SHP77 (cell line): Measurements from ENCODE around the gene FAM170A.

Experiments
- DNase-seq, 2 experiments: peaks; one replicate each; lab custom pipeline; 2025; lab: John Stamatoyannopoulos, UW

Gene FAM170A, protein sequence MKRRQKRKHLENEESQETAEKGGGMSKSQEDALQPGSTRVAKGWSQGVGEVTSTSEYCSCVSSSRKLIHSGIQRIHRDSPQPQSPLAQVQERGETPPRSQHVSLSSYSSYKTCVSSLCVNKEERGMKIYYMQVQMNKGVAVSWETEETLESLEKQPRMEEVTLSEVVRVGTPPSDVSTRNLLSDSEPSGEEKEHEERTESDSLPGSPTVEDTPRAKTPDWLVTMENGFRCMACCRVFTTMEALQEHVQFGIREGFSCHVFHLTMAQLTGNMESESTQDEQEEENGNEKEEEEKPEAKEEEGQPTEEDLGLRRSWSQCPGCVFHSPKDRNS

DNA sequence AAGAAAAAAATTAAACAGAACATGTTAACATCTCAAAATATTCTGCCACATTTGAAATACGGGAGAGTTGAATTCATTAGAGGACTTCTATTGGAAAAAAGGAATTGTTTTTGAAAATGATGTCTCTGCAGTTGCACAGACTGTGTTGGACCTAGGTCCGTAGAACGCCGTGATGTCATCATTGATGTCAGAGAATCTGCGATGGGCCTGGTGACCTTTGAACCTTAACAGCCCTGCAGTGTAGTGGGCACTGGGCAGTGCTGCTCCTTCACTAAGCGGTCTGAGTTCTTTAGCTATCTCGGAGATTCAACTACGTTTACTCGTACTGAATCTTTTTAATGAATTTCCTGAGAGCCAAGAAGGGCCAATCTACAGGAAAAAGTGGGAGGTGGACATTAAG lies at the start of gene FAM170A:
FAM170A (plus strand) TSS at position 220 of the 400 bp plus-strand sequence. CDS start 211 bp downstream, outside the sequence.
- no peak for DNase-seq

DNA sequence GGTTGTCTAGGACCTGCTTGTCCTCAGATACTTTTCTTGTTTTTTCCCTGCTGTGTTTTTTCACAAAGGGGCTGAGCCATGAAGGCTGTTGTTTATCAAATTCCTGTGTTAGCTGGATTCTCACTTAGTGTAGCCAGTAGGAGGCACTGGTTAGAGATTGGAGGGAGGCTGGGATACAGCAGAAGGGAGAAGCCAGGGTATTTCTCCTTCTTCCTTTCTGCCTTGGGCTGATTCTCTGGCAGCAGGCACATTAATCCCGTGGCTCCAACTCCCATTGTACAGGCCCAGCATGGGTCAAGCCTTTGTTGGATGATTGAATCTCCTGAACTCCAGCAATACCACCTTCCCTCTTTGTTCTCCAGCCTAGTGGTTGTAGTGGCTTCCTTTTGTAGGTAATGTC lies 46.4 kb upstream of the FAM170A start:
- DNase-seq: no peak

DNA sequence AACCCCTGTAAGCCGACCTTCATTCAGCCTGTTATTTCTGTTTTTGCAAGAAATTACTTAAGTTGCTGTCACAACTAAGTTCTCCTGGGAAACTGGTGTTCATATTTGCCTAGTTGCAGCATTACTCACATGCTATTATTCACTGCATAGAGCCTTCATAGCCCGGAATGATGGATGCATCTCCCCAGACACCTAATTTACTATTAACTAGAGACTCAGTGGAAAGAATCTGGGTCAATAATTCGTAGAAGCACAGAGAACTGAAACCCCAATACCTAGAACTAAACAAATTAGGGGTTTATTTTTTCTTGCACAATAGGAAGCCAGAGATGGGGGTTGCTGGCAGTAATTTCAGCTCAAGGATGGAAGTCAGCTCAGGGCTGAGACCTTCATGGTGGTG lies 45.7 kb upstream of the FAM170A start:
- no peak for DNase-seq

DNA sequence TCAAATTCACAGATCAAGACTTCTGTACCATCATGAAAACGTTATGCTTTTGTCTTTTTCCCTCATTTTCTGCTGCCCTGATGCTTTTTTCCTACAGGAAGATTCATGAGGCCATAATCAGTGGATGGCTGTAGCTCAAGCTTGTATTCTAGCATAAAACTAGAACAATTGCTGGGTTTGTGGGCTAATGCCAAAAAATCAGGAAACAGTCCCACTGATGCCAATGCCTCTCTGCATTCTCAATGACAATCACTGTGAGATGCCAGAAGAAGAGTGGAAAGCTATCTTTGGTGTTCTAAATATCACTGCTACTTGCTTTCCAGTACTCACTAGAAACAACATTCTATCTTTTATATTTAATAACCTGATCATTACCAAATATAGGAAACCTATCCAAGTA lies 33.3 kb upstream of the FAM170A start:
- no peak for DNase-seq

DNA sequence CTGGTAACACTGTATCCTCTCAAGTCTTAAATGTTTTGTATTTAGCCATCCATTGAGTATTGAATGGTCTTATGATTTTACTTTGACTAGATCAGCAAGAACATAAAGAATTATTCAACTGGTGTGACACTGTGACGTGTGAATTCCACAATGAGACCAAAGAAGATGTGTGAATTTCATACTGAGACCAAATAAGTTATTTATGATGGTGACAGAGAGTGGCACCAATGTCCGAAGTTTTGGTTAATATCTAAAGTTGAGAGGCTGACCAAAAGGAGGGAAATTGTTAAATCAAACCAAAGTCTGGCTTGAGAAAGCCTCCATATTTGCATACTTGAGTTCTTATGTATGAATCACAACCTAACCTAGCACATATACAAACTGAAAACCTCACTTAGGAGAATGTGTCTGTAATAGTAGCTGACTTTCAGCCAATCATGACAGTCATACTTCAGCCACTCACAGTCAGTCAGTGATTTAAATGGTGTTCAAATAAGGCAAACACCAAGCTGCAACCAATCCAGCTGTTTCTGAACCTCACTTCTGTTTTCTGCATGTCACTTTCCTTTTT lies 31.5 kb upstream of the FAM170A start:
- no peak for DNase-seq

DNA sequence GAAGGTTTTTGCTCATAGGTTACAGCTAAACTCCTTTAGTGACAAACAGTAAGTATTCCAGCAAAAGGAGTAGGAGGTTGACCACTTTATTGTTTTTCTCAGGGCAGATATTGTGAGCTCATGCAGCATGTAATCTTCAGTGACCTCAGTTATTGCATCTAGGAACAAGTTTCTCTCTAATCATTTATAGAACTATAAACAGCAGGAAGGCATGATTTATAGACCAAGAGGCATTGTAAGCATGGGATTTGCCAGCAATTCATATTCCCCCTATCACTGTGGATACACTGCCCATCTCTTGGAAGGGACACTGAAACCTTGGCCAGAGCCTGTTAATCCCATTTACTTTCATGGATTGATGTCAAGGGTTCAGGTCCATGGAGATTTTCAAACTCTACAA lies 15.4 kb upstream of the FAM170A start:
- no peak for DNase-seq

DNA sequence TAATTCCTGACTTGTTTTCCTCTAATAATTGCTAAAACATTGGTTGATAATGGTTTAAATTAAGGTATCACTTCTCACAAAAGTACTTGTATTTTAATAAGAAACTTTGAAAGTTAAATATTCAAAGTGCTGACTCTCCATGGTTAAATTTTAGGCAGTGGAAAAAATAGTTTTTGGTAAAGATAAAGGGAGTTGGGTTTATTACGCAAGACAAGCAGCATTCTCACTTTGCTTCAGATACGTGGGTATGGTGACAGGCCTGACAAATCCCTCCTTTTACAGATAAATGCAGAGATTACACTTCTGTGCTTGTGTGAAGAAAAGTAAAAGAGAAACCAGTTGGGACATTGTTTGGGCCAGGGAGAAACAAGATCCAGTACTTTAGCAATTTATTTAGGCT lies 14.5 kb upstream of the FAM170A start:
- no peak for DNase-seq

DNA sequence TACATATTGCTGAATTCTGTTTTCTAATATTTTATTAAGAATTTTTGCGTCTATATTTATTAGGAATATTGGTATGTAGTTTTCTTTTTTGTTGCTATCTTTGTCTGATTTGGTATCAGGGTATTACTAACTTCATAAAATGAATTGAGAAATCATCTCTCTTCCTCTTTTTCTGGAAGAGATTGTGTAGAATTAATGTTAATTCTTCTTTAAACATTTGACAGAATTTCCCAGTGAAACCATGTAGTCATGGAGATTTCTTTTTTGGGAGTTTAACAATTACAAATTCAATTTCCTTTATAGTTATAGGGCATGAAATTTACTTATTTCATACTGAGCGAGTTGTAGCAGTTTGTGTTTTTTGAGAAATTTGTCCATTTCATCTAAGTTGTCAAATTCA lies 3.3 kb upstream of the FAM170A start:
- no peak for DNase-seq

DNA sequence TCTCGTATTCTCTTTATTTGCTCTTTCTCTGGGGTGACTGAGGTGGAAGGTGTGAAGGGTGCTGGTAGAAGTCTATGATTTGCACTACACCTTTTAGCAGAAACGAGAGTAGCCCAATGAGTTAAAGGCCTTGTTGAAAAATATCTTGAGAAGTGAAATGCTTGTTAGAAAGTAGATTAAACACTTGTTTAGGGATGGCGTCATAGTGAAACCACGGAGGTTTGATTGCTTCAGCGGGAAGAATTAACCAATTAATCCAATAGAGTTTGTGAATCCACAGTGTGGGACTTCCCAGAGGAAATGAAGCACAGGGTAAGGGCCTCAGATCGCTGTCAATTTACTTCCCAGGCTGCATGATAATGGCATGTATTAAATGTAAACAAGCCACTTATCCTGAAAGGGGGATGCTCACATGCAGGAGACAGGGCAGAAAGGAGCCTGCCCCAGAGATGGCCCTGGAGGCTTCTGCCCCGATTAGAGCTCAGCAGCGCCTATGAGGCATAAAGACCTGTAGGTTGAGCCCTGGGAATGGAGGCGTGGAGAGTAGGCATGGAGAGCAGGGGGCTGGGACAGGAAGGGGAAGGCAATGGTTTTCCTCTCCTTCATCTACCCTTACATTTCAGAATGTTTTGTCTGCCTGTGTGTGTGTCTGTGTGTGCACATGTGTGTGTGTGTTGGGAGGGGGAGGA lies 1.5 kb downstream of the FAM170A start:
- no peak for DNase-seq

DNA sequence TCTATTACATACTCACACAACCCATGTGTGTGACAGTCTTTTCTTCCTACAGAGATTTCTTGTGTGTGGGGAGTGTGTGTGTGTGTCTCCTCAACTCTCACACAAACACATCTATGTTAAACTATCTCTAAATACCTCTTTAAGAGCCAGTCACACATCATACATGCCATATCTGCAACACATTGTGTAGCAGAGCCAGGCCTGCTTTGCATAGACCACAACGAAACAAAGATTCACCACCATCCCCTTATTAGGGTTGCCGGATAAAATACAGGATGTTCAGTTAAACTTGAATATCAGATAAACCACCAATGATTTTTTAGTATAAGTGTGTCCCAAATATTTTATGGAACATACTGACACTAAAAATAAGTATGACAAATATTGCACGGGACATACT lies 2.3 kb downstream of the FAM170A start:
- no peak for DNase-seq

DNA sequence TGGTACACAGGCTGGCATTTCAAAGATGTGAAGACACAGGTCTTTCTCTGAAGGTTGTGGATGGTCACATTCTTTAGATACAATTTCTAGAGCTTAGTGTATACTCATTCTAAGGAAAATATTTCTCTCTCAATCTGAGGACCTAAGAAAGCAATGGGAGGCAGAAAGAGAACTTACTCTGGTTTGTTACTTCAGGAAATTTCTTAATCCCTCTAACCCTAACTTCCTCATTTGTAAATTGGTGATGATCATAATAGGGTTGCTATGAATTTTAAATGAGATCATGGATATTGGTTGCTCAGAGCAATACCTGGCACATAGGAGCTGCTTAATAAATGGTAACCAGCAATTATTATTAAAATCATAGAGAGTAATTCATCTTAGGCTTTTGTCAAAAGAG lies 22.1 kb downstream of the FAM170A start:
- DNase-seq: no peak

DNA sequence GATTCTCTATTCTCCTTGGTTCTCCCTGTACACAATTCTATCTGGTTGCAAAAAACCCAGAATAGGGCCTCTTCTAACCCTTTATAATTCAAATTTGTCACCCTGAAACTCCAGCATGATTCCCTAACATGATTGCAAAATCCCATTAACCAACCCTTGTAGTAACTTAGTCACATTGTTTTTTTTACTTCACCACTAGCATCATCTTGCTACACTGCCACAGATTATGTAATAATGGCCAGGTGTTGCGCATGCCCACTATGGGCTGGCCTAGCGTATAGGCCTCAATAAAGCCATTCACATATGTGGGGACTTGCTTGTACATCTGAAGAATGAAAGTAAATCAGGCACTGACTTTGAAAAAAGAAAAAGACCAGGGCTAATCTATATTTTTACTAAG lies 25.7 kb downstream of the FAM170A start:
- no peak for DNase-seq

DNA sequence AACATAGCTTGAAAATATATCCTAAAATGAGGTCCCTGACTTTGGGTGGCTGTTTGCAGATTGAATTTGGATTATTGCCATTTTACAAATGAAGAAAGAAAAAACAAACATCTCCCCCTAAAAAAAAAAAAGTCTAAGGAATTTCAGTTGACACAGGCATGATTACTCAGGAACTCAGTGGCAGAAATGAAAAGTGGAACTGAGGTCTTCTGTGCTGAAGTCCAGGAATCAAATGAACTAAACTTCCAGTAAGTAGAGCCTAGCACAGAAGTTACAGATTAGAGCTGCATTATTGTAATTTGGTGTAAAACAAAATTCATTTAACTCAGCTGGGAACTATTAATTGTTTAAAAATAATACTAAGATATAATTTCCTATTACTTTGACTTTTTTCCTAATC lies 26.7 kb downstream of the FAM170A start:
- DNase-seq: no peak

DNA sequence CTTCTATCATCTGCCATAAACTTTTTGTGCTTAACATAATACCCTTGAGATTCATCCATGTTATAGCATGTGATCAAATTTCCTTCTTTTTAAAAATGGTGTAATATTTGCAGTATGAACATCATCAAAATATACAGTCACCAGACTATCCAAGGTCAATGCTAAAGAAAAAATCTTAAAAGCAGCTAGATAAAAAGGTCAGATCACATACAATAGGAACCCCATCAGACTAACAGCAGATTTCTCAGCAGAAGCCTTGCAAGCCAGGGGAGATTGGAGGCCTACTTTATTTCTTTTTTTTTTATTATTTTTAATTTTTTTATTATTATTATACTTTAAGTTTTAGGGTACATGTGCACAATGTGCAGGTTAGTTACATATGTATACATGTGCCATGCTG lies 37.2 kb downstream of the FAM170A start:
- no peak for DNase-seq

DNA sequence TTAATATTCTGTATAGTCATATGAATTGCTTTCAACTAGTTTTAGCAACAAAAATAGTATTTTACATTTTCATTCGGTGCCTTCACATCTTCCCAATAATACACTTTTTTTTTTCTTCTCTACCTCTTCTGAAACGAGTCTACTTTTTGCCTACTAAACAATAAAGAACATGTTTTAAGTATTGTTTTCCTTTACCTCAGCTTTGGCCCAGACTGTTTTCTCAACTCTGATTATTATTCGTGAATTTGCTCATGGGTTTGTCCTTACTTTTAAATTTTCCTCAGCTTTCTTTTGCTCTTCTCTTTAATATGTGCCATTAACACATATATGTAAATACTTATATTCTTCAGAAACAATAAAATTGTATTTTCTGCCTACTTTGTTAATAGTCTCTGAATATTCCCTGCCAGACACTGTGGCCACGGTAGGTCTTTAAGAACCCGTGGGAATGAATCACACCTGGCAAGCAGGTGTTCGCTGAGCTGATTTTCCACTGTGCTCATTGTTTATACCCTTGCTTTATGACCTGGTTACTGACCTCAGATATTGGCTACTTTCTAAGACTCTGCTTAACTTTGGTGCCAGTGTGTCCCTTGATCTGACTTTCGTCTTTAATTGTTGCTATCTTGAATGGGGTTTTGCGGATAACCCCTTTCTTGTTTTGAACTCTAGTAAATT lies 49.1 kb downstream of the FAM170A start:
- no peak for DNase-seq

DNA sequence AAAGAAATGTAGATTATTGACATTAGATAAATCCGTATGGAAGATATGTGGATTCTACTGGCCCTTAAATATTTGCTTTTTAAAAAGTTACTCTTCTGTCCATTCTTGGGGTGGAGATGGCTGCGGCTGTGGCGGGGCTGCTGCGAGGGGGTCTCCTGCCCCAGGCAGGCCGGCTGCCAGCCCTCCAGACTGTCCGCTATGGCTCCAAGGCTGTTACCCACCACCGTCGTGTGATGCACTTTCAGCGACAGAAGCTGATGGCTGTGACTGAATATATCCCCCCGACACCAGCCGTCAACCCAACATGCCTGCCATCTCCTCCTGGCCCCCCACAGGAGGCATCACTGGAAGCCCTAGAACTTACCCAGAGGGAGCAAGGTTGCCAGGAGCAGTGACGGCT lies 50.7 kb downstream of the FAM170A start:
- no peak for DNase-seq

DNA sequence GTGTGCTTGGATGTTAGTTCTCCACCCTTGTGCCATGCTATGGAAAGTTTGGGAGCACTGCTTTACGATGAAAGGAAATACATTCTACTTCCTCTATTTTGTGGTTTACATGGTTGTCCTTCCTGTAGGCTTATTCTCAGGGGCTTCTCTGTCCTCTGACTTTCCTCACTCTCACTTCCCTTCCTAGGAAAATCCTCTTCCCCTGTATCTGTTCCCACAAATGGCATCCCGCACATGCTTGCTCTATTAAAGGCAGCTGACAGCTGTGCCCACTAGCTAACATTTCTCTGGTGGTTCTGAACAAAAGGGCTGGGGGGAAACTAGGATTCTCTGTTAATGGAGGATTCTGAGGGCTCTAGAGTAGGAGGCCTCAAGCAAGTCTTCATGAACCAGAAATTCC lies 52.4 kb downstream of the FAM170A start:
- no peak for DNase-seq

DNA sequence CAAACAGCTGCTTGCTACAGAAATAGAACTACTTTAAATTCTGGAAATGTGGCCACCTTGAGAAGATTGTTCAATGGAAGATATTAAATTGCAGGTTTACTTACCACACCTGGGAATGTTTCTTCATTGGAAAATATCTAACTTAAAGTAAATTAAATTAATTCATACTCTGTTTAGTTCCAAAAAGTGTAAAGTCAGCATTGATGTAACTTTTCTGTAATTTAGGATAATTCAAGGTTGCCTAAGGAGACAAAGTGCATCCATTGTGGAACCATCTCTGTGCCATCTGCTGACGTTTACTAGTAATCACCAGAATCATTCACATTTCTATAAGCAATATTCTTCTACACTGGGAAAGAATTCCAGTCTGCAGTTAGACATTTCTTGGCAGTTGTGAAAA lies 53.0 kb downstream of the FAM170A start:
- DNase-seq: no peak
